Naive B cell (primary cell): ENCODE results near the gene BEND7. TPM values are rescaled to one million over a fixed set of nuclear protein-coding genes. Genes with fewer than 3 reads are reported as not detected.

Experiments used
- ATAC-seq, 2 donors: fragments of 150-1000 bp; cut with Tn5 transposase; 2 replicates each; pipeline ENCODE4 v1.10.0; 2021; ENCODE audit warnings: low read depth in 2 of 2, mild to moderate bottlenecking in 2 of 2, moderate library complexity in 2 of 2
- DNase-seq: peaks from one replicate; pipeline ENCODE4 v3.0.0; 2022
- H3K27ac Mint-ChIP-seq, 6 donors: one replicate each; pipeline ENCODE4 v1.8.0; 2020 to 2022; ENCODE audit warnings: mild to moderate bottlenecking in 6 of 6, mixed read lengths in 6 of 6, moderate library complexity in 5 of 6, inconsistent platforms in 2 of 6
- H3K27me3 Mint-ChIP-seq, 3 donors: one replicate each; pipeline ENCODE4 v1.8.0; 2021 to 2022; ENCODE audit warnings: mixed read lengths in 3 of 3, mild to moderate bottlenecking in 1 of 3
- H3K36me3 Mint-ChIP-seq, 2 donors: one replicate each; pipeline ENCODE4 v1.8.0; 2020 to 2022; ENCODE audit warnings: mixed read lengths in 2 of 2, inconsistent platforms in 1 of 2, mild to moderate bottlenecking in 1 of 2
- H3K4me1 Mint-ChIP-seq, 3 donors: one replicate each; pipeline ENCODE4 v1.8.0; 2020 to 2022; ENCODE audit warnings: mixed read lengths in 3 of 3, inconsistent platforms in 1 of 3, mild to moderate bottlenecking in 1 of 3, moderate library complexity in 1 of 3
- H3K4me3 Mint-ChIP-seq, 8 donors: one replicate each; pipeline ENCODE4 v1.8.0; 2020 to 2022; ENCODE audit warnings: mild to moderate bottlenecking in 8 of 8, mixed read lengths in 8 of 8, moderate library complexity in 8 of 8, inconsistent platforms in 2 of 8
- H3K9me3 Mint-ChIP-seq, 7 donors: one replicate each; pipeline ENCODE4 v1.8.0; 2020 to 2022; ENCODE audit warnings: mixed read lengths in 7 of 7, mild to moderate bottlenecking in 5 of 7, inconsistent platforms in 2 of 7, moderate library complexity in 1 of 7
- polyA plus RNA-seq, 6 donors: library from polyadenylated mRNA; unstranded; fragments of 300-500 nt; fragmentation: Illumina TruSeq; gene quantifications; one replicate each; pipeline ENCODE4 v1.2.3, GENCODE V29; 2021; ENCODE audit warnings: low read depth in 6 of 6

Gene BEND7
- polyA plus RNA-seq, 6 donors from 2014 or later: not detected

DNA sequence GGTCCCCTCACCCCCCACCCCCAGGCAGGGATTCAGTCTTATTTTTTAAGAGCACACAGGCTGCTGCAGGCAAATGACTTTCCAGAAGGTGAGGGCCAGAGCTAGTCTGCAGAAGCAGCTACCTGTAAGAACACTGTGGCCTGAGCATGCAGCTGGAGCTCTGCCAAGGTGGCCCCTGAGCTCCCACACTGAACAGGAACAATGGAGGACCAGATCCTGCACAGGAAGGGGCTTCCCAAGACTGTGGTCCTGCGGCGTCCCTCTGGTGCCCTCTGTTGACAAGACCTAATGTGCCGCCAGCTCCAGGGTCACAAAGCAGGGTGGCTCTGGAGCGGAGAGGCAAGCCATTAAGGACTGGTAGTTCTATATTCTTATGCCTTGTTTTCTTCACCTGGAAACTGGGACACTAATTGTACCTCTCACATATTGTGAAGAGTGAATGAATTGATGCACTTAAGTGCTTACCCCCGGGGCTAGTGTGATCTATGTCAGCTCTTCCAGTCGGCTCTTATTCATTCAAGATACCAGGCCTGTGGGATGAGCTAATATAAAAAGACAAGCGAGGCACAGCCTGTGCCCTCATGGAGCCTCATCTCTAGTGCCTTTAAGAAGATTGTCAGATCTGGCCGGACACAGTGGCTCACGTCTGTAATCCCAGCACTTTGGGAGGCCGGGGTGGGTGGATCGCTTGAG lies 8.0 kb upstream of the BEND7 start:
- no peaks in the 10 kb centered on the region for H3K4me1 Mint-ChIP-seq
- H3K27me3 Mint-ChIP-seq: peaks cover 37 to 75% (median 72%) of the 10 kb centered on the region in 3 donors
- peak; percentile 46 to 57 for ATAC-seq
- H3K9me3 Mint-ChIP-seq: peaks cover 0 to 5% (median 0%) of the 10 kb centered on the region in 7 donors
- no peak for DNase-seq
- H3K36me3 Mint-ChIP-seq: no peaks in the 10 kb centered on the region
- no peak overlapping the region for H3K4me3 Mint-ChIP-seq
- no peak overlapping the region for H3K27ac Mint-ChIP-seq

DNA sequence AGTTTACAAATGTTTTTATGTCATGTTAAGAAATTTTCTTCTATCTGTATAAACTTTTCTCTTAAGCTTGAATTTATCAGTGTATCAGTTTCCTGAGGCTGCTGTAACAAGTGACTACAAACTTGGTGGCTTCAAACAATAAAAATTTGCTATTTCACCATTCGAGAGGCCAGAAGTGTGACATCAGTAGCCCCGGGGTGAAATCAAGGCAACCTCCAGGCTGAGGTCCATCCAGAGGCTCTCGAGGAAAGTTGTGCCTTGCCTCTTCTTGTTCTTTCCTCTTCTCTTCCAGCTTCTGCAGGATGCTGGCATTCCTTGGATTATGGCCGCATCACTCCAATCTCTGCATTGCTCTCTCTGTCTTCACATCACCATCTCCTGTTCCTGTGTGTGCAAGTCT lies 6.5 kb upstream of the BEND7 start:
- H3K4me1 Mint-ChIP-seq: no peaks in the 10 kb centered on the region
- DNase-seq: no peak
- H3K4me3 Mint-ChIP-seq: no peak overlapping the region
- ATAC-seq: no peak
- peaks cover 0 to 5% (median 0%) of the 10 kb centered on the region in 7 donors for H3K9me3 Mint-ChIP-seq
- peaks cover 42 to 68% (median 62%) of the 10 kb centered on the region in 3 donors for H3K27me3 Mint-ChIP-seq
- H3K36me3 Mint-ChIP-seq: no peaks in the 10 kb centered on the region
- no peak overlapping the region for H3K27ac Mint-ChIP-seq

DNA sequence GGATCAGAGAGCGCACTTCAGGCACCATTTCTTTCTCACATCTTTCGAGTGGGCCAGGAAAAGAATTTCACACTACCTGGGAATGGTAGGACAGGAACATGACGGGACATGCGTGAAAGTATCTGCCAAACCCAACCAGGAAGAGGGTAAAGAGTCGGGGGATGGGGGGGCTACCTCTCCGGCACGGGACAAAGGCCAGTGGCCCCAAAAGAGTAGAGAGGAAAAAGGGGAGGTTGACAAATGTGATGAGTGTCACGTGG lies 830 bp upstream of the BEND7 start:
- Mint-ChIP-seq H3K27me3 (peaks cover 47 to 65% (median 54%) of the 10 kb centered on the region in 3 donors), H3K4me1 (peaks cover 9 to 13% (median 12%) of the 10 kb centered on the region in 3 donors), H3K9me3 (peaks cover 0 to 2% (median 0%) of the 10 kb centered on the region in 7 donors), H3K4me3 (peak overlapping the region; percentile 37 to 80 (median 74)), H3K27ac (no peak overlapping the region), H3K36me3 (peaks cover 0 to 10% of the 10 kb centered on the region in 2 donors)
- ATAC-seq (no peak), DNase-seq (no peak)

DNA sequence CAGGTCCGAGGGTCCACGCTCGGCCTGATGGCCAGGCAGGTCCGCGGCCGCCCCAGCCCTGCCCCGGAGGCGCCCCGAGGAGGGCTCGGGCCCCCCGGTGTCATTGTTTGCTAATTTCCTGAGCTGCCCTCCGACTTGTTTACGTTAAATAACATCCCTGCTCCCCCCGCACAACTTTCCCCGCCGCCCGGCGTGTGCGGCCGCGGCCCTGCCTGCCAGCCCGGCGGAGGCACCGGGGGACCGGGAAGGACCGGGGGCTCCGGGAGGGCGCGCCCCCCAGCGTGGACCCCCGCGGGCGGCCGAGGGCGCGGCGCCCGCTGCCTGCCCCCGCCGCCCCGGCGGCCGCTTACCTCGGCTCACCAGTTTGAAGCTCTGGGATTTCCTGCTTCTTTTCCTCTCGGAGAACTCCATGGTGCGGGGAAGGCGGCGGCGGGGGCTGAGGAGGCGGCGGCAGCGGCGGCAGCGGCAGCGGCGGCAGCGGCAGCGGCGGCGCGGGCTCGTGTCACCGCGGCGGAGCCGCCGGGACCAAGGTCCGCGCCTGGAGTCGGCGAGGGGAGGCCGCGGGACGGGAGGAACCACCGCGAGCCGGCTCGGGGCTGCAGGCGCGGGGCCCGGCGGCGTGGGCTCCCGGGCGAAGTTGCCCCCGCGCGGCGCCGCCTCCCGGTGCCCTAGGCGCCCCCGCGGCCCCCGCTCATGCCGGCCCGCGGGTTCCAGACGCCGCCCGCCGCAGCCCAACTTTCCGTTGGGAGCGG lies 515 bp downstream of the BEND7 start:
- ATAC-seq: peak; percentile 30 to 38
- H3K36me3 Mint-ChIP-seq: peaks cover 0 to 10% of the 10 kb centered on the region in 2 donors
- DNase-seq: peak; percentile 3
- peaks cover 44 to 65% (median 52%) of the 10 kb centered on the region in 3 donors for H3K27me3 Mint-ChIP-seq
- H3K4me1 Mint-ChIP-seq: peaks cover 9 to 13% (median 12%) of the 10 kb centered on the region in 3 donors
- H3K9me3 Mint-ChIP-seq: peaks cover 0 to 2% (median 0%) of the 10 kb centered on the region in 7 donors
- peak overlapping the region in 1 of 6 donors; percentile 55 for H3K27ac Mint-ChIP-seq
- peak overlapping the region; percentile 56 to 88 (median 80) for H3K4me3 Mint-ChIP-seq

DNA sequence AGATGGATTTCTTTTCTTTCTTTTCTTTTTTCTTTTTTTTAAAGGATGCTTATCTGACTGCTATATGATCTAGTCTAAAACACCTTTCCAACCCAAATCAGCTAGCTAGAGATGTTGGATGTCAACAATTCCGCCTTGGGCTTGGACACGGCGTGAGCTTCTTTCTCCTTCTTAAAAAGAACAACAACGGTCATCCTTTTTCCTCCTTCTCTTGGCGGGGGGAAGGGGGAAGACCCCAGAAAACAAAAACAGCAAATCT lies 1.0 kb downstream of the BEND7 start:
- Mint-ChIP-seq H3K9me3 (peaks cover 0 to 2% (median 0%) of the 10 kb centered on the region in 7 donors), H3K27me3 (peaks cover 49 to 70% (median 57%) of the 10 kb centered on the region in 3 donors), H3K36me3 (peaks cover 0 to 10% of the 10 kb centered on the region in 2 donors), H3K4me1 (peaks cover 9 to 13% (median 12%) of the 10 kb centered on the region in 3 donors), H3K27ac (peak overlapping the region in 2 of 6 donors; percentile 48 to 55), H3K4me3 (peak overlapping the region; percentile 56 to 88 (median 80))
- ATAC-seq: no peak
- DNase-seq: no peak

DNA sequence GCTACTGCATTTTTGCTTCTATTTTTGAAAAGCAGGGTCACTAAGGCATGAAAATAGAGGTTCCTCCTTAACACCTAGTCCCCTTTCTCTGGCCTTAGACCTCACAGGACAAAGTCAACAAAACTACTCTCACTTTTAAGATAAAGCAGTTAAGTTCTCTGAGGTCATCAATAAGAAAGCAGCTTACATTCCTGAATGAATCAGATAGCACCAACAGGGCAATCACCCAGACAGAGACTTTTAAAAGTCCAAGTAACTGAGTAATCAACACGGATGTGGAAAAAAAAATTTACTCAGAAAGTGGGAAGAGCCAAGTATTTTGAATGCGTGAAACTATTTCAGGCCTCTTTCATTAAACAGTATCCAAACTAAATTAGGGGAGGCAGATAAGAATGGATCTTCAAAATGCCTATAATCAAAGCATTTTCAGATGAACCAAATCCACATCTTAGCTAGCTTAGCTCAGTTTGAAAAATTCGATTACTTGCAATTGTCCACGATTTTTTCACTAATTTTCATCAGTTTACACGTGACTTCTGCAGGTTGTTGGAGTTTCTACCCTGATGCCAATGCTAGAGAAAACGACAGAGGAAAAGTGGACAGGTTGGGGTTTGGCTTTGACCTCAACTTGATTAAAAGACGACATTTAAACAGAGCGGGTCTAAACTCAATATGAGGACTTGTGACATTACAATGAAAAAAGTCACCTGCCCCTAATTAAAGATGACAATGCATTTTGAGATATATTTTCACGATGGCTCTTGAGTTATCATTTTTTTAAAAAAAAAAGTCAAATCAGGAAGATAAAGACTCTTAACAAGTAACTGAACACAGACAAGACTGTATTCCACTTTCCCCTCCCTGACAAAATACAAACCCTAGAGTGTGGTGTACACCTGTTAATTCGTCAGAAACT lies 1.6 kb downstream of the BEND7 start:
- peaks cover 50 to 74% (median 59%) of the 10 kb centered on the region in 3 donors for H3K27me3 Mint-ChIP-seq
- no peak overlapping the region for H3K27ac Mint-ChIP-seq

DNA sequence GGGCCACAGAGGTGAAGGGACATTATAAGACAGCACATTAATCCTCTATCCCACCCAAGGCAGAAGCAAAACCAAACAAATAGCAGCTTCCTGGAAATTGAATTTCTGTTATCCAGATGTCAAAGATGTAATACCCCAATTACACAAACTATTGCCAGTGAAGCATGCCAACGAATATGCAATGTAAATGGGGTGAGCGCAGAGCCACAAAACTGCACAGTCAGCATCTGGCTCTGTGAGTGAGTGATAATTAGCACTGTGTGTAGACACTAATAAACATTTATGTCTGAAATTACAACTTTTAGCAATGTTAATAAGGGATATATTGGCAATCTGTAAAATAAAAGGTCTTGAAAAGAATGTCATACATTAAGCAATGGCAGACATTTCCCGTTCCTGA lies 3.2 kb downstream of the BEND7 start:
- H3K27ac Mint-ChIP-seq: no peak overlapping the region
- H3K27me3 Mint-ChIP-seq: peaks cover 51 to 79% (median 54%) of the 10 kb centered on the region in 3 donors
- no peak overlapping the region for H3K4me3 Mint-ChIP-seq
- no peak for DNase-seq
- H3K9me3 Mint-ChIP-seq: peaks cover 0 to 2% (median 0%) of the 10 kb centered on the region in 7 donors
- peaks cover 9 to 13% (median 12%) of the 10 kb centered on the region in 3 donors for H3K4me1 Mint-ChIP-seq
- ATAC-seq: no peak
- H3K36me3 Mint-ChIP-seq: peaks cover 0 to 10% of the 10 kb centered on the region in 2 donors

More for the DNA sequence above, 1.6 kb downstream of the BEND7 start:
- Mint-ChIP-seq H3K4me1 (peaks cover 9 to 13% (median 12%) of the 10 kb centered on the region in 3 donors), H3K9me3 (peaks cover 0 to 2% (median 0%) of the 10 kb centered on the region in 7 donors), H3K36me3 (peaks cover 0 to 10% of the 10 kb centered on the region in 2 donors), H3K4me3 (peak overlapping the region; percentile 56 to 88 (median 80))
- ATAC-seq (no peak), DNase-seq (no peak)

DNA sequence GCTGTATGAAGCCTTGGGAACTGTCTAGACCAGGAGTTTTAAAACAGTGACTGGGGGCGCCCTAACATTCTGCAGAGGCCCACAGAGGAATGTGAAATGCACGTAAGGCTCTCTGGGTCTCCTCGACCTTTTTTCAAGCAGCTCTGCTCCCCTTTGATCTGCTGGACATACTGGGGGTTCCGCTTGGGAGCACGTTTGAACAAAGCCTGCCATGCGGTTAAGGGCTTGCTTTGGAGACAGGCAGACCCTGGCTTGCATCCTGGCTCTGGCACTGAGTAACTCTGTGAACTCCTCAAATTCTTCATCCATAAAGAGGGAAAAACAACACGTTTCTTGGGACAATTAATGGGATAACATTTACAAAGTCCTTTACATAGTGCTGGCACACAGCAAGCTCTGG lies 7.8 kb downstream of the BEND7 start:
- Mint-ChIP-seq H3K4me1 (no peaks in the 10 kb centered on the region), H3K27me3 (peaks cover 33 to 65% (median 61%) of the 10 kb centered on the region in 3 donors), H3K27ac (peak overlapping the region in 1 of 6 donors; percentile 64), H3K4me3 (no peak overlapping the region), H3K36me3 (no peaks in the 10 kb centered on the region), H3K9me3 (no peaks in the 10 kb centered on the region)
- no peak for ATAC-seq
- DNase-seq: no peak

DNA sequence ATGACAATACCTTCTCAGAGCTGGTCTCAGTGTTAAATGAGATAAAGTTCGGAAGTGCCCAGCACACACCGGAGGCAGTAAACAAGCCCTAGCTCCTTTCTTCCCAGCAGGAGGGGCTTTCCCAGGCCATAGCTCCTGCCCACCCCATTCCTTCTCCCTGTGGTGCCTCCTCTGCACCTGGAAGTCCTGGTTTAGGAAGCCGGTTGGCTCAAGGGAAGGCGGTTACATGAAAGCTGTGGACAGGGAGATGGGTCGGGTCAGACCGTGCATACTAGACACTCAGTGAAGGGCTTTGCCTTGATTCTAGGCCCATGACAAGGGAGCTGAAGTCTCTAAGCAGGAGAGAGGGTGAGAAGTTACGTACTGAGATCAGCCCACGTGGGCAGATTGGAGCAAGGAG lies 8.6 kb downstream of the BEND7 start:
- Mint-ChIP-seq H3K36me3 (no peaks in the 10 kb centered on the region), H3K4me3 (no peak overlapping the region), H3K27me3 (peaks cover 35 to 69% (median 57%) of the 10 kb centered on the region in 3 donors), H3K9me3 (no peaks in the 10 kb centered on the region), H3K4me1 (no peaks in the 10 kb centered on the region), H3K27ac (no peak overlapping the region)
- ATAC-seq (no peak), DNase-seq (no peak)

DNA sequence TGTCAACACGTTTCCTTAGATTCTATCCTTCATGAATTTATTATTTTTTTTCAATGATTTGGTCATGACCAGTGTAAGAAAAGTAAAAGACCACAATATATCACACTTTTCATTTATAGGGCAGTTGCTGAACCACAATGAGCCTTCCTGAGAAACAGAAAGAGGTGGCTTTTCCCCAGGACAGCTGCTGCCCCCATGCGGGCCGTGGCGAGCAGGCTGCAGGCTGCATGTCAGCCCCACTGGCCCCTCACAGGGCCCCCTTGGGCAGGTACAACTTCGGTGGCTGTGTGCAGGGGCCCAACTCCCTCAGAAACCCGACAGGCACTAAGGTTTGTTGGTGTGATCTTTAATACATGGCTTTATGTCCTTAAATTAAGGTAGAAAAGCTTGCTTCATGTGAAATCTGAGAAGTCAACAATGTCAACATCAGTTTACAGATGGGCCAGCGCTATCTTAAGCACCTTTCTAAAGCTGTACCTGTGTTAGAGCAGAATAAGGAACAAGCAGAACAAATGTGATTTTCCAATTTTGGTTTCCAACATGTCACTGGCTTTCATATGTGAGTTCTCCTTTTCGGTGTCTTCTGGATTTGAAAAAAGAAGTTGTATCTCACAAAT lies 10.6 kb downstream of the BEND7 start:
- ATAC-seq: no peak
- no peak for DNase-seq
- peaks cover 28 to 66% (median 54%) of the 10 kb centered on the region in 3 donors for H3K27me3 Mint-ChIP-seq
- no peak overlapping the region for H3K4me3 Mint-ChIP-seq
- H3K27ac Mint-ChIP-seq: no peak overlapping the region
- no peaks in the 10 kb centered on the region for H3K4me1 Mint-ChIP-seq
- H3K36me3 Mint-ChIP-seq: no peaks in the 10 kb centered on the region
- no peaks in the 10 kb centered on the region for H3K9me3 Mint-ChIP-seq

DNA sequence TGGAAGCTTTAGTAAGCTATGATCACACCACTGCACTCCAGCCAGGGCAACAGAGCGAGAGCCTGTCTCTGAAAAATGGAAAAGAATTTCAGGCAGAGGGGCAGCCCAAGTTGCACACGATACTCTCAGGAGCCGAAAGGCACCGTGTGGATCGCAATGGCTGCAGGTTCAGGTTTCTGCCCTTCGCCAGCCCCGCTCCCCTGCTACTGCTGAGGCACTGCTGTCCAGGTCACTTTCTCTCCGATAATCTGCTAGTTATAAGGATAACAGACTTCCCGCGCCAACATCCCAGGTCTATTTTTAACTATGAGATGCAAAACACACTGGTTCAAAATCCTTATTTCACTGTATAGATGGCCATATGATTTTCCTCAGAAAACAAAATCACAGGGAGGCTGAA lies 11.1 kb downstream of the BEND7 start:
- H3K4me3 Mint-ChIP-seq: no peak overlapping the region
- peaks cover 28 to 66% (median 53%) of the 10 kb centered on the region in 3 donors for H3K27me3 Mint-ChIP-seq
- ATAC-seq (no peak), DNase-seq (no peak)
- H3K9me3 Mint-ChIP-seq: no peaks in the 10 kb centered on the region
- no peak overlapping the region for H3K27ac Mint-ChIP-seq
- H3K36me3 Mint-ChIP-seq: no peaks in the 10 kb centered on the region
- H3K4me1 Mint-ChIP-seq: no peaks in the 10 kb centered on the region

DNA sequence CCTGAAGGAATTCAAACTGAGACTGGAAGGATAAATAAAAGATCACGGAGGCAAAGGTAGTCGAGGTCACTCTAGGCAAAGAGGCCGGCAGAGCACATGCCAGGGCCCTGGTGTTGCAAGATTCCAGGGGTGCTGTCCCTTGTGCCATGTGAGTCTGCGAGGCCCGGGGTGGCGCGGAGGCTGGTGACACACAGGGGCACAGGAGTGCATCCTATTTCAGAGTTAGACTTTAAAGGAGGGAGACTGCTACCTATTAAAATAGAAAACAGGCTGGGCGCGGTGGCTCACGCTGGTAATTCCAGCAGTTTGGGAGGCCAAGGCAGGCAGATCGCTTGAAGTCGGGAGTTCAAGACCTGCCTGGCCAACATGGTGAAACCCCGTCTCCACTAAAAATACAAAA lies 12.6 kb downstream of the BEND7 start:
- DNase-seq (no peak), ATAC-seq (no peak)
- H3K4me1 Mint-ChIP-seq: no peaks in the 10 kb centered on the region
- no peak overlapping the region for H3K27ac Mint-ChIP-seq
- H3K27me3 Mint-ChIP-seq: peaks cover 34 to 62% (median 39%) of the 10 kb centered on the region in 3 donors
- H3K9me3 Mint-ChIP-seq: no peaks in the 10 kb centered on the region
- no peaks in the 10 kb centered on the region for H3K36me3 Mint-ChIP-seq
- no peak overlapping the region for H3K4me3 Mint-ChIP-seq

DNA sequence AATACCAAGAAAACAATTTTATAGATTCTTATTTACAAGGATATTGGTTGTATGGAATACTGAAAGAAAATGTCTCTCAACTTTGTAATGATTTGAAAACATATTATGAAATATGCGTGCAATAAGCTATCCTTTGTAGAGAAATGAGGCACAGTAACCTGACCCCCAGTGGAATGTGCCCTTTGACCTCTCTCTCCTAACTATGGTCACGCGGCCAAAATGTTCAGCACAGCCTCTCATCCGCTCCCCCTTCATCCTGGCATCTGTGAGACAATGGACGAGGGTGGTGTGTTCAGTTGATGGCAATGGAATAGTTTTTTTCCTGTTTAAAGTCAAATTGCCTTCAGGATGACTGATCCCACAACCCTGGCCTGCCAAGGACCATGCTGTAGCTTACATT lies 13.3 kb downstream of the BEND7 start:
- no peak overlapping the region for H3K4me3 Mint-ChIP-seq
- peaks cover 34 to 57% (median 35%) of the 10 kb centered on the region in 3 donors for H3K27me3 Mint-ChIP-seq
- DNase-seq (no peak), ATAC-seq (no peak)
- no peaks in the 10 kb centered on the region for H3K9me3 Mint-ChIP-seq
- no peaks in the 10 kb centered on the region for H3K4me1 Mint-ChIP-seq
- H3K36me3 Mint-ChIP-seq: no peaks in the 10 kb centered on the region
- H3K27ac Mint-ChIP-seq: no peak overlapping the region
